Naive thymus-derived CD8-positive, alpha-beta T cell (primary cell): ENCODE results near the gene IL6. TPM values are rescaled to one million over a fixed set of nuclear protein-coding genes. Genes with fewer than 3 reads are reported as not detected.
"Not testable (repeated sequence)": the region's sequence is repeated elsewhere in the genome, so short reads cannot be mapped to it uniquely, and the experiment has no call there.

Experiments
- ATAC-seq, 2 donors: fragments of 150-1000 bp; cut with Tn5 transposase in 1 of 2; sonication (Bioruptor Pico), chemical (Tn5 transposase) in 1 of 2; 1 replicate in 1 of 2; 2 replicates in 1 of 2; pipeline ENCODE4 v1.10.0; 2021; ENCODE audit warnings: mild to moderate bottlenecking in 2 of 2, moderate library complexity in 2 of 2
- POLR2A ChIA-PET: fragments of 350-600 bp; sonication (Branson Sonifier 250); formaldehyde crosslinking; loops from one replicate; lab custom pipeline; 2021; ENCODE audit warnings: antibody characterized with exemption; lab: Charles Lee
- DNase-seq, 10 donors: peaks; one replicate each; pipeline versions ENCODE4 v3.0.0 to v3.0.0-alpha.2; 2020 to 2022
- H3K27ac Mint-ChIP-seq, 10 donors: one replicate each; pipeline ENCODE4 v1.8.0; 2020 to 2022; ENCODE audit warnings: mild to moderate bottlenecking in 10 of 10, mixed read lengths in 10 of 10, moderate library complexity in 4 of 10, inconsistent platforms in 1 of 10
- H3K27me3 Mint-ChIP-seq, 5 donors: one replicate each; pipeline ENCODE4 v1.8.0; 2021 to 2022; ENCODE audit warnings: mixed read lengths in 5 of 5
- H3K36me3 Mint-ChIP-seq, 3 donors: one replicate each; pipeline ENCODE4 v1.8.0; 2020 to 2022; ENCODE audit warnings: mixed read lengths in 3 of 3, mild to moderate bottlenecking in 2 of 3, inconsistent platforms in 1 of 3
- H3K4me1 Mint-ChIP-seq, 4 donors: one replicate each; pipeline ENCODE4 v1.8.0; 2021 to 2022; ENCODE audit warnings: mixed read lengths in 4 of 4
- H3K4me3 Mint-ChIP-seq, 10 donors: one replicate each; pipeline ENCODE4 v1.8.0; 2020 to 2022; ENCODE audit warnings: mild to moderate bottlenecking in 10 of 10, mixed read lengths in 10 of 10, moderate library complexity in 6 of 10, inconsistent platforms in 1 of 10
- H3K9me3 Mint-ChIP-seq, 9 donors: one replicate each; pipeline ENCODE4 v1.8.0; 2020 to 2022; ENCODE audit warnings: mixed read lengths in 9 of 9, mild to moderate bottlenecking in 3 of 9, inconsistent platforms in 1 of 9, moderate library complexity in 1 of 9
- polyA plus RNA-seq, 3 donors: library from polyadenylated mRNA; unstranded; fragments of 300-500 nt; fragmentation: Illumina TruSeq; gene quantifications; one replicate each; pipeline ENCODE4 v1.2.3, GENCODE V29; 2021
- total RNA-seq, 8 experiments: library from RNA in 2 of 8; stranded (reverse) in 2 of 8; gene quantifications; one replicate each; pipeline ENCODE4 v1.2.3 and lab custom pipeline; 2021 to 2026

Gene IL6
- total and polyA plus RNA-seq, 5 experiments from 2014 or later, result not detected

- H3K4me3 Mint-ChIP-seq, POLR2A ChIA-PET, ATAC-seq, H3K9me3 Mint-ChIP-seq, DNase-seq, H3K4me1 Mint-ChIP-seq, H3K36me3 Mint-ChIP-seq, H3K27ac Mint-ChIP-seq: not testable (repeated sequence)
- peaks cover 4 to 13% (median 7%) of the 10 kb centered on the region in 5 donors for H3K27me3 Mint-ChIP-seq
Measured at GRCh38 chr7:22779730-22780323, 52.8 kb downstream of the IL6 start.

- H3K27ac Mint-ChIP-seq, result no peak overlapping the region
- peaks cover 4 to 13% (median 7%) of the 10 kb centered on the region in 5 donors for H3K27me3 Mint-ChIP-seq
- POLR2A ChIA-PET, result no interaction called here
- ATAC-seq (no peak), DNase-seq (no peak)
- peaks cover 0 to 3% (median 0%) of the 10 kb centered on the region in 4 donors for H3K4me1 Mint-ChIP-seq
- no peaks in the 10 kb centered on the region for H3K9me3 Mint-ChIP-seq
- H3K4me3 Mint-ChIP-seq, result no peak overlapping the region
- no peaks in the 10 kb centered on the region for H3K36me3 Mint-ChIP-seq
Measured at GRCh38 chr7:22781230-22781711, 54.3 kb downstream of the IL6 start.

Other genes starting within 250 kb of the IL6 start
- not detected for gene STEAP1B, start 227.0 kb upstream of the IL6 start, total RNA-seq
- gene STEAP1B, start 227.0 kb upstream of the IL6 start, polyA plus RNA-seq, result under 1 TPM in 1 of 3 donors, not detected in 2; 0.28 TPM
- 100 to 1,000 TPM; 675 to 780 TPM for gene TOMM7, start 95.6 kb downstream of the IL6 start, total RNA-seq
- gene TOMM7, start 95.6 kb downstream of the IL6 start, polyA plus RNA-seq, result 100 to 1,000 TPM; 309 to 462 (median 320) TPM